Keratinocyte (primary cell): ENCODE measurements around the gene TMEM235. TPM values are rescaled to one million over a fixed set of nuclear protein-coding genes. Genes with fewer than 3 reads are reported as not detected.

Experiments
- DNase-seq: peaks from one replicate; pipeline ENCODE4 v3.0.0-alpha.2; 2011; ENCODE audit warnings: low read depth, missing footprints, low spot score
- FAIRE-seq: peaks from 2 replicates; lab custom pipeline; 2011; peaks lifted over from hg19 to GRCh38; lab: Jason Lieb, UNC
- H2AFZ ChIP-seq: 2 replicates; pipeline ENCODE4 v1.6.0; 2012; ENCODE audit warnings: low read length, control low read depth, inconsistent platforms; ENCODE audit not compliant: control insufficient read depth
- H3K27ac ChIP-seq: 2 replicates; pipeline ENCODE4 v1.5.1; 2011; ENCODE audit warnings: low read length; ENCODE audit not compliant: control insufficient read depth, insufficient read depth
- H3K27me3 ChIP-seq: 3 replicates; pipeline ENCODE4 v1.6.0; 2011; ENCODE audit warnings: low read length; ENCODE audit not compliant: control insufficient read depth, insufficient read depth; ENCODE audit errors: extremely low read depth
- H3K36me3 ChIP-seq, 2 experiments: 2 replicates in 1 of 2; 3 replicates in 1 of 2; pipeline ENCODE4 v1.5.1; 2011; ENCODE audit warnings: low read length in 2 of 2, mild to moderate bottlenecking in 1 of 2; ENCODE audit not compliant: control insufficient read depth in 2 of 2, insufficient read depth in 2 of 2; ENCODE audit errors: extremely low read depth in 1 of 2
- H3K4me1 ChIP-seq: 3 replicates; pipeline ENCODE4 v1.5.1; 2011; ENCODE audit warnings: low read length; ENCODE audit not compliant: control insufficient read depth, insufficient read depth; ENCODE audit errors: extremely low read depth
- H3K4me2 ChIP-seq: 3 replicates; pipeline ENCODE4 v1.6.0; 2011; ENCODE audit warnings: low read depth, low read length; ENCODE audit not compliant: control insufficient read depth, insufficient read depth; ENCODE audit errors: extremely low read depth
- H3K4me3 ChIP-seq, 3 experiments: fragments of 200-600 bp in 1 of 3; sonication (generic) in 1 of 3; 2 replicates in 2 of 3; 3 replicates in 1 of 3; pipeline ENCODE4 v1.5.1; 2011 to 2016; ENCODE audit warnings: low read length in 3 of 3, mild to moderate bottlenecking in 3 of 3, control low read depth in 2 of 3, inconsistent platforms in 1 of 3, low read depth in 1 of 3, mixed read lengths in 1 of 3, mixed run types in 1 of 3, moderate library complexity in 1 of 3; ENCODE audit not compliant: control insufficient read depth in 2 of 3, insufficient read depth in 2 of 3; ENCODE audit errors: extremely low read depth in 1 of 3
- H3K79me2 ChIP-seq: 2 replicates; pipeline ENCODE4 v1.6.0; 2012; ENCODE audit warnings: low read length; ENCODE audit not compliant: control insufficient read depth, insufficient read depth
- H3K9ac ChIP-seq: 3 replicates; pipeline ENCODE4 v1.6.0; 2011; ENCODE audit warnings: low read length; ENCODE audit not compliant: control insufficient read depth, insufficient read depth; ENCODE audit errors: extremely low read depth
- H3K9me1 ChIP-seq: 3 replicates; pipeline ENCODE4 v1.6.0; 2011; ENCODE audit warnings: low read length; ENCODE audit not compliant: control insufficient read depth, insufficient read depth; ENCODE audit errors: extremely low read depth
- H3K9me3 ChIP-seq: 2 replicates; pipeline ENCODE4 v1.5.1; 2012; ENCODE audit warnings: low read depth, low read length; ENCODE audit not compliant: control insufficient read depth
- H4K20me1 ChIP-seq: 3 replicates; pipeline ENCODE4 v1.6.0; 2011; ENCODE audit warnings: low read length; ENCODE audit not compliant: control insufficient read depth, insufficient read depth; ENCODE audit errors: extremely low read depth
- CTCF ChIP-seq, 3 experiments: IDR thresholded peaks in 1 of 3; conservative IDR thresholded peaks in 1 of 3; optimal IDR thresholded peaks in 1 of 3; 2 replicates in 2 of 3; 3 replicates in 1 of 3; pipeline versions ENCODE3 to v1.5.1; 2011; ENCODE audit warnings: low read length in 3 of 3, mild to moderate bottlenecking in 3 of 3, moderate library complexity in 2 of 3, control low read depth in 1 of 3, inconsistent platforms in 1 of 3; ENCODE audit not compliant: insufficient read depth in 2 of 3; ENCODE audit errors: extremely low read depth in 1 of 3
- EZH2 ChIP-seq: IDR thresholded peaks from one replicate; pipeline ENCODE4 v1.6.1; 2012; ENCODE audit warnings: inconsistent platforms, mild to moderate bottlenecking, low read length, moderate library complexity
- dilution Hi-C: fragments of 300-500 bp; cut with MboI; formaldehyde crosslinking; loops from one replicate; pipeline ENCODE4 v1.7.0; 2020; ENCODE audit warnings: low sequenced_read_pairs; ENCODE audit not compliant: extremely low pct_ligation_motif_present
- polyA plus RNA-seq, 5 experiments: library from polyadenylated mRNA; depleted of rRNA in 3 of 5; stranded (reverse) in 3 of 5; stranded (forward) in 1 of 5; unstranded in 1 of 5; fragments of >200 nt; gene quantifications; 1 replicate in 1 of 5; 2 replicates in 3 of 5; 3 replicates in 1 of 5; pipeline versions ENCODE4 v1.2.1 to v1.2.3, GENCODE V29; 2011 to 2012; ENCODE audit warnings: missing spikeins in 2 of 5, low read depth in 1 of 5, low replicate concordance in 1 of 5
- small RNA-seq, 3 experiments: library from RNA; depleted of rRNA; stranded (forward); fragments of <200 nt; gene quantifications; one replicate each; pipeline ENCODE3, GENCODE V24; 2012; ENCODE audit warnings: low read depth in 3 of 3, low replicate concordance in 1 of 3; ENCODE audit not compliant: insufficient read length in 3 of 3

Gene TMEM235
- polyA plus RNA-seq, 1 donor (not counting 4 experiments of a cell fraction or from before 2014, with no cell fraction given) = not detected

DNA sequence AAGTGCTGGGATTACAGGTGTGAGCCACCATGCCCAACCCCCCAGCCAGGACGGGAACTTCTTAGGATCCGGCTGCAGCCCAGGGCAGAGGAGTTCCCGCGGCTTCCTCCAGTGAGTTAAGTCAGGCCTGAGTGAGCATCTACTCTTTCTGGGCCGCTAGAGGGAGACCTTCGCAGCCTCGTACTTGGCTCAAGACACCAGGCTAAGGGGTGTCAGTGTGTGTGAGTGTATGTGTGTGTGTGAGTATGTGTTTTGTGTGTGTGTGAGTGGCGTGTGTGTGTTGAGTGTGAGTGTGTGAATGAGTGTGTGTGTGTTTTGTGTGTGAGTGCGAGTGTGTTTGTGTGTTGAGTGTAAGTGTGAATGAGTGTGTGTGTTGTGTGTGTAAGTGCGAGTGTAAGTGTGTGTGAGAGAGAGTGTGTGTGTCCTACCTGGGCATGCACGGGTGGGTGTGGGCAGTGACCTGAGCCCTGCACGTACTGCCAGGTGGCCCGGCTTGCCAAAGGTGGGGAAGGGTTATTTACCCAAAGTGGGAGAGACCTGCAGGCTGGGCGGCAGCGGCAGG is 58.5 kb downstream of the TMEM235 start:
- peak; percentile 71 for FAIRE-seq

More for the DNA sequence above, 58.5 kb downstream of the TMEM235 start:
- Histone ChIP-seq H2AFZ (no peak overlapping the region), H4K20me1 (no peaks in the 10 kb centered on the region), H3K4me2 (no peak overlapping the region), H3K9me3 (no peaks in the 10 kb centered on the region), H3K4me1 (peaks cover 5% of the 10 kb centered on the region), H3K9ac (no peak overlapping the region), H3K27ac (no peak overlapping the region), H3K36me3 (no peaks in the 10 kb centered on the region), H3K4me3 (no peak overlapping the region), H3K79me2 (no peaks in the 10 kb centered on the region), H3K9me1 (no peaks in the 10 kb centered on the region), H3K27me3 (no peaks in the 10 kb centered on the region)
- no peak for TF ChIP-seq EZH2
- peak; percentile 90 to 97 (median 95) for TF ChIP-seq CTCF (optimal IDR thresholded peaks at IDR 0.05 in 1 of 3, IDR thresholded peaks at IDR 0.05 in 1 of 3, conservative IDR thresholded peaks at IDR 0.05 in 1 of 3; ENCODE audit: extremely low read depth in 1 of 3, insufficient read depth in 2 of 3, low read length in 3 of 3)
- dilution Hi-C loops = no loop called here
- peak; percentile 69 for DNase-seq

Small RNA genes within 50 kb of the gene (small RNA-seq; reads per million reads assigned to genes)
- gene AC087645.1 = 0 to 0.33 (median 0) reads per million in 3 experiments

Other genes with a start within 250 kb of the TMEM235 start
- 20.1 to 50.0 TPM (median 20.4 TPM) in 3 replicates for gene TMC6, start 102.9 kb upstream of the TMEM235 start, polyA plus RNA-seq
- 0.14 to 0.41 TPM (median 0.40 TPM) in 3 replicates for gene TMC8, start 100.9 kb upstream of the TMEM235 start, polyA plus RNA-seq
- gene C17orf99, start 85.2 kb upstream of the TMEM235 start, polyA plus RNA-seq = 0.42 to 0.85 TPM (median 0.49 TPM) in 3 replicates
- 98.8 to 298 TPM (median 103 TPM) in 3 replicates for gene SYNGR2, start 63.0 kb upstream of the TMEM235 start, polyA plus RNA-seq
- 7.1 to 50.2 TPM (median 21.8 TPM) in 3 replicates for gene TK1, start 44.6 kb upstream of the TMEM235 start, polyA plus RNA-seq
- 21.6 to 32.4 TPM (median 26.7 TPM) in 3 replicates for gene AFMID, start 44.3 kb upstream of the TMEM235 start, polyA plus RNA-seq
- gene BIRC5, start 17.4 kb upstream of the TMEM235 start, polyA plus RNA-seq = 1.6 to 16.1 TPM (median 11.5 TPM) in 3 replicates
- gene SOCS3, start 128.4 kb downstream of the TMEM235 start, polyA plus RNA-seq = 2.7 to 16.5 TPM (median 9.4 TPM) in 3 replicates
- 18.4 to 21.1 TPM (median 19.6 TPM) in 3 replicates for gene PGS1, start 147.0 kb downstream of the TMEM235 start, polyA plus RNA-seq